H1 (cell line): ENCODE data around the gene ARHGEF35. TPM values are rescaled to one million over a fixed set of nuclear protein-coding genes. Genes with fewer than 3 reads are reported as not detected.

Experiments used
- polyA plus RNA-seq, 7 experiments: library from polyadenylated mRNA; depleted of rRNA in 3 of 7; stranded (reverse) in 5 of 7; unstranded in 2 of 7; fragments of >200 nt in 5 of 7; fragments of 200-250 nt in 2 of 7; gene quantifications; 1 replicate in 5 of 7; 2 replicates in 1 of 7; 4 replicates in 1 of 7; pipeline versions ENCODE4 v1.2.1 to v1.2.3, GENCODE V29; 2011 to 2013; ENCODE audit warnings: missing spikeins in 2 of 7, mixed read lengths in 2 of 7
- total RNA-seq: library from RNA; stranded (reverse); fragmentation: NEBNext Ultra II Directional; extraction: Animal tissue kit (Norgen Biotek cat#: 25700); gene quantifications from 2 replicates; pipeline ENCODE4 v1.2.1, GENCODE V29; 2021

The ARHGEF35 gene
- total and polyA plus RNA-seq, 2 of the 8 experiments (the other 6 are each of a cell fraction or from before 2014, with no cell fraction given): 1.3 to 11.8 TPM

Other genes starting within 250 kb of the ARHGEF35 start
- gene OR2F1, start 241.0 kb downstream of the ARHGEF35 start, total RNA-seq: 0.19 TPM in 1 of 2 replicates, not detected in the other
- gene OR2F1, start 241.0 kb downstream of the ARHGEF35 start, polyA plus RNA-seq (2011; rRNA removed): 0.08 TPM in 1 of 2 replicates, not detected in the other
- not detected in 2 replicates for gene OR6B1, start 195.5 kb downstream of the ARHGEF35 start, total RNA-seq
- not detected in 2 replicates for gene OR6B1, start 195.5 kb downstream of the ARHGEF35 start, polyA plus RNA-seq (2011; rRNA removed)
- not detected in 2 replicates for gene OR2A5, start 146.9 kb downstream of the ARHGEF35 start, total RNA-seq
- gene OR2A5, start 146.9 kb downstream of the ARHGEF35 start, polyA plus RNA-seq (2011; rRNA removed): not detected in 2 replicates
- not detected in 2 replicates for gene OR2A25, start 126.0 kb downstream of the ARHGEF35 start, total RNA-seq
- gene OR2A25, start 126.0 kb downstream of the ARHGEF35 start, polyA plus RNA-seq (2011; rRNA removed): not detected in 2 replicates
- gene OR2A12, start 109.6 kb downstream of the ARHGEF35 start, total RNA-seq: not detected in 2 replicates
- not detected in 2 replicates for gene OR2A12, start 109.6 kb downstream of the ARHGEF35 start, polyA plus RNA-seq (2011; rRNA removed)
- gene OR2A2, start 86.2 kb downstream of the ARHGEF35 start, total RNA-seq: not detected in 2 replicates
- not detected in 2 replicates for gene OR2A2, start 86.2 kb downstream of the ARHGEF35 start, polyA plus RNA-seq (2011; rRNA removed)
- not detected in 2 replicates for gene OR2A14, start 72.7 kb downstream of the ARHGEF35 start, total RNA-seq
- not detected in 2 replicates for gene OR2A14, start 72.7 kb downstream of the ARHGEF35 start, polyA plus RNA-seq (2011; rRNA removed)
- gene CTAGE4, start 12.4 kb downstream of the ARHGEF35 start, total RNA-seq: 9.8 and 10.3 TPM in 2 replicates
- gene CTAGE4, start 12.4 kb downstream of the ARHGEF35 start, polyA plus RNA-seq (2011; rRNA removed): 1.7 and 2.9 TPM in 2 replicates
- gene OR2A42, start 43.8 kb upstream of the ARHGEF35 start, total RNA-seq: not detected in 2 replicates
- 0.09 TPM in 1 of 2 replicates, not detected in the other for gene OR2A42, start 43.8 kb upstream of the ARHGEF35 start, polyA plus RNA-seq (2011; rRNA removed)
- 1.6 and 1.9 TPM in 2 replicates for gene OR2A7, start 69.0 kb upstream of the ARHGEF35 start, total RNA-seq
- gene OR2A7, start 69.0 kb upstream of the ARHGEF35 start, polyA plus RNA-seq (2011; rRNA removed): 3.3 and 3.4 TPM in 2 replicates
- gene CTAGE8, start 73.5 kb upstream of the ARHGEF35 start, total RNA-seq: not detected in 2 replicates
- gene CTAGE8, start 73.5 kb upstream of the ARHGEF35 start, polyA plus RNA-seq (2011; rRNA removed): not detected in 2 replicates
- not detected in 2 replicates for gene OR2A1, start 116.6 kb upstream of the ARHGEF35 start, total RNA-seq
- gene OR2A1, start 116.6 kb upstream of the ARHGEF35 start, polyA plus RNA-seq (2011; rRNA removed): 0.05 and 0.11 TPM in 2 replicates
- gene ARHGEF5, start 159.6 kb upstream of the ARHGEF35 start, total RNA-seq: 32.7 and 34.6 TPM in 2 replicates
- 12.8 and 22.2 TPM in 2 replicates for gene ARHGEF5, start 159.6 kb upstream of the ARHGEF35 start, polyA plus RNA-seq (2011; rRNA removed)
- not detected in 2 replicates for gene NOBOX, start 207.9 kb upstream of the ARHGEF35 start, total RNA-seq
- not detected in 2 replicates for gene NOBOX, start 207.9 kb upstream of the ARHGEF35 start, polyA plus RNA-seq (2011; rRNA removed)